ENCODE measurements around the gene TSPAN18.

The TSPAN18 gene

GRCh38 chr11:44901786-44902185 lies 175.0 kb downstream of the TSPAN18 start:
- H3K27me3 ChIP-seq (ENCODE audit: control insufficient read depth in 3 of 3, insufficient read depth in 3 of 3, low read depth in 1 of 3, low read length in 3 of 3): no peaks in the 10 kb centered on the region
- no CpG with 5 or more reads among the region's 5 CpGs for WGBS, 2 donors (ENCODE audit: extremely low coverage in 2 of 2, insufficient read length in 2 of 2, insufficient replicate concordance in 1 of 2)

GRCh38 chr11:44903035-44903434 lies 176.3 kb downstream of the TSPAN18 start:
- WGBS, 2 donors (ENCODE audit: extremely low coverage in 2 of 2, insufficient read length in 2 of 2, insufficient replicate concordance in 1 of 2): no CpG with 5 or more reads among the region's 7 CpGs
- Histone ChIP-seq H3K36me3 (replicated peaks in 1 of 2; ENCODE audit: control insufficient read depth in 2 of 2, insufficient read depth in 2 of 2, low read length in 2 of 2) (peaks cover 9 to 23% of the 10 kb centered on the region in 2 donors), H2BK5ac (ENCODE audit: low read length) (no peak overlapping the region), H4K8ac (ENCODE audit: low read depth, low read length) (no peak overlapping the region), H3K14ac (ENCODE audit: low read length) (no peak overlapping the region), H2BK120ac (ENCODE audit: low read depth, low read length) (no peak overlapping the region), H3K23ac (ENCODE audit: low read depth, low read length, poor library complexity) (no peak overlapping the region), H3K79me1 (ENCODE audit: low read depth, low read length) (no peaks in the 10 kb centered on the region), H3K4me3 (ENCODE audit: low read length in 2 of 2) (no peak overlapping the region), H3K9ac (ENCODE audit: low read depth, low read length, poor library complexity) (no peak overlapping the region), H3K9me3 (replicated peaks in 1 of 2; ENCODE audit: control insufficient read depth in 2 of 2, insufficient read depth in 1 of 2, low read depth in 1 of 2, low read length in 2 of 2) (peaks cover 3 to 5% of the 10 kb centered on the region in 2 donors), H3K18ac (ENCODE audit: low read length) (no peak overlapping the region), H3K4me2 (ENCODE audit: insufficient read depth, low read length, poor library complexity, severe bottlenecking) (no peak overlapping the region), H3K27ac (replicated peaks; ENCODE audit: low read length) (no peak overlapping the region), H3K27me3 (ENCODE audit: control insufficient read depth in 3 of 3, insufficient read depth in 3 of 3, low read depth in 1 of 3, low read length in 3 of 3) (no peaks in the 10 kb centered on the region), H3K4ac (ENCODE audit: low read length) (no peak overlapping the region), H2AK5ac (ENCODE audit: low read depth, low read length) (no peak overlapping the region), H2AFZ (ENCODE audit: low read length) (no peak overlapping the region), H3K4me1 (ENCODE audit: control insufficient read depth in 2 of 2, insufficient read depth in 1 of 2, low read depth in 1 of 2, low read length in 2 of 2) (peaks cover 0 to 2% of the 10 kb centered on the region in 2 donors), H4K91ac (ENCODE audit: low read depth, low read length, poor library complexity) (no peak overlapping the region), H2BK15ac (ENCODE audit: low read length) (no peak overlapping the region), H2BK12ac (ENCODE audit: low read length) (no peak overlapping the region)
- no peak for DNase-seq (ENCODE audit: low spot score)

More at GRCh38 chr11:44901786-44902185, 175.0 kb downstream of the TSPAN18 start:
- Histone ChIP-seq H3K23ac (ENCODE audit: low read depth, low read length, poor library complexity) (no peak overlapping the region), H3K9me3 (replicated peaks in 1 of 2; ENCODE audit: control insufficient read depth in 2 of 2, insufficient read depth in 1 of 2, low read depth in 1 of 2, low read length in 2 of 2) (peaks cover 7 to 8% of the 10 kb centered on the region in 2 donors), H3K4me2 (ENCODE audit: insufficient read depth, low read length, poor library complexity, severe bottlenecking) (no peak overlapping the region), H3K18ac (ENCODE audit: low read length) (no peak overlapping the region), H2BK120ac (ENCODE audit: low read depth, low read length) (no peak overlapping the region), H2AFZ (ENCODE audit: low read length) (no peak overlapping the region), H2BK12ac (ENCODE audit: low read length) (no peak overlapping the region), H3K4me3 (ENCODE audit: low read length in 2 of 2) (no peak overlapping the region), H4K8ac (ENCODE audit: low read depth, low read length) (no peak overlapping the region), H2BK15ac (ENCODE audit: low read length) (no peak overlapping the region), H3K79me1 (ENCODE audit: low read depth, low read length) (no peaks in the 10 kb centered on the region), H3K36me3 (replicated peaks in 1 of 2; ENCODE audit: control insufficient read depth in 2 of 2, insufficient read depth in 2 of 2, low read length in 2 of 2) (peaks cover 12 to 26% of the 10 kb centered on the region in 2 donors), H4K91ac (ENCODE audit: low read depth, low read length, poor library complexity) (no peak overlapping the region), H2BK5ac (ENCODE audit: low read length) (no peak overlapping the region), H2AK5ac (ENCODE audit: low read depth, low read length) (no peak overlapping the region), H3K14ac (ENCODE audit: low read length) (no peak overlapping the region), H3K27ac (replicated peaks; ENCODE audit: low read length) (no peak overlapping the region), H3K9ac (ENCODE audit: low read depth, low read length, poor library complexity) (no peak overlapping the region), H3K4ac (ENCODE audit: low read length) (no peak overlapping the region), H3K4me1 (ENCODE audit: control insufficient read depth in 2 of 2, insufficient read depth in 1 of 2, low read depth in 1 of 2, low read length in 2 of 2) (no peaks in the 10 kb centered on the region)
- no peak for DNase-seq (ENCODE audit: low spot score)

- Histone ChIP-seq H4K8ac (ENCODE audit: low read depth, low read length) (no peak overlapping the region), H3K9ac (ENCODE audit: low read depth, low read length, poor library complexity) (no peak overlapping the region), H2BK15ac (ENCODE audit: low read length) (no peak overlapping the region), H2AK5ac (ENCODE audit: low read depth, low read length) (no peak overlapping the region), H3K14ac (ENCODE audit: low read length) (no peak overlapping the region), H3K23ac (ENCODE audit: low read depth, low read length, poor library complexity) (no peak overlapping the region), H3K9me3 (replicated peaks in 1 of 2; ENCODE audit: control insufficient read depth in 2 of 2, insufficient read depth in 1 of 2, low read depth in 1 of 2, low read length in 2 of 2) (peaks cover 0 to 4% of the 10 kb centered on the region in 2 donors), H2AFZ (ENCODE audit: low read length) (no peak overlapping the region), H2BK120ac (ENCODE audit: low read depth, low read length) (no peak overlapping the region), H3K79me1 (ENCODE audit: low read depth, low read length) (no peaks in the 10 kb centered on the region), H4K91ac (ENCODE audit: low read depth, low read length, poor library complexity) (no peak overlapping the region), H2BK12ac (ENCODE audit: low read length) (no peak overlapping the region), H2BK5ac (ENCODE audit: low read length) (no peak overlapping the region), H3K4me3 (ENCODE audit: low read length in 2 of 2) (no peak overlapping the region), H3K4ac (ENCODE audit: low read length) (no peak overlapping the region), H3K27me3 (ENCODE audit: control insufficient read depth in 3 of 3, insufficient read depth in 3 of 3, low read depth in 1 of 3, low read length in 3 of 3) (no peaks in the 10 kb centered on the region), H3K18ac (ENCODE audit: low read length) (no peak overlapping the region), H3K36me3 (replicated peaks in 1 of 2; ENCODE audit: control insufficient read depth in 2 of 2, insufficient read depth in 2 of 2, low read length in 2 of 2) (peaks cover 6 to 20% of the 10 kb centered on the region in 2 donors), H3K4me2 (ENCODE audit: insufficient read depth, low read length, poor library complexity, severe bottlenecking) (no peak overlapping the region), H3K27ac (replicated peaks; ENCODE audit: low read length) (no peak overlapping the region), H3K4me1 (ENCODE audit: control insufficient read depth in 2 of 2, insufficient read depth in 1 of 2, low read depth in 1 of 2, low read length in 2 of 2) (peaks cover 0 to 2% of the 10 kb centered on the region in 2 donors)
- no CpG with 5 or more reads among the region's 3 CpGs for WGBS, 2 donors (ENCODE audit: extremely low coverage in 2 of 2, insufficient read length in 2 of 2, insufficient replicate concordance in 1 of 2)
- no peak for DNase-seq (ENCODE audit: low spot score)
These were observed 176.8 kb downstream of the TSPAN18 start for GRCh38 chr11:44903518-44903917.

- no CpG with 5 or more reads among the region's 12 CpGs for WGBS, 2 donors (ENCODE audit: extremely low coverage in 2 of 2, insufficient read length in 2 of 2, insufficient replicate concordance in 1 of 2)
- peak overlapping the region; percentile 3 for H3K14ac ChIP-seq (ENCODE audit: low read length)
- H2BK5ac ChIP-seq (ENCODE audit: low read length): no peak overlapping the region
- H3K4me1 ChIP-seq (ENCODE audit: control insufficient read depth in 2 of 2, insufficient read depth in 1 of 2, low read depth in 1 of 2, low read length in 2 of 2): peaks cover 0 to 2% of the 10 kb centered on the region in 2 donors
- H3K4ac ChIP-seq (ENCODE audit: low read length): no peak overlapping the region
- no peak overlapping the region for H3K4me3 ChIP-seq (ENCODE audit: low read length in 2 of 2)
- no peak overlapping the region for H3K4me2 ChIP-seq (ENCODE audit: insufficient read depth, low read length, poor library complexity, severe bottlenecking)
- H2AK5ac ChIP-seq (ENCODE audit: low read depth, low read length): no peak overlapping the region
- no peak overlapping the region for H2BK120ac ChIP-seq (ENCODE audit: low read depth, low read length)
- H3K79me1 ChIP-seq (ENCODE audit: low read depth, low read length): no peaks in the 10 kb centered on the region
- H3K23ac ChIP-seq (ENCODE audit: low read depth, low read length, poor library complexity): peak overlapping the region; percentile 10
- H2BK15ac ChIP-seq (ENCODE audit: low read length): no peak overlapping the region
- no peak overlapping the region for H2AFZ ChIP-seq (ENCODE audit: low read length)
- H4K91ac ChIP-seq (ENCODE audit: low read depth, low read length, poor library complexity): no peak overlapping the region
- H4K8ac ChIP-seq (ENCODE audit: low read depth, low read length): no peak overlapping the region
- no peak overlapping the region for H3K27ac ChIP-seq (replicated peaks; ENCODE audit: low read length)
- no peak overlapping the region for H3K9ac ChIP-seq (ENCODE audit: low read depth, low read length, poor library complexity)
- no peaks in the 10 kb centered on the region for H3K27me3 ChIP-seq (ENCODE audit: control insufficient read depth in 3 of 3, insufficient read depth in 3 of 3, low read depth in 1 of 3, low read length in 3 of 3)
- peaks cover 2 to 10% of the 10 kb centered on the region in 2 donors for H3K36me3 ChIP-seq (replicated peaks in 1 of 2; ENCODE audit: control insufficient read depth in 2 of 2, insufficient read depth in 2 of 2, low read length in 2 of 2)
- no peak for DNase-seq (ENCODE audit: low spot score)
- H3K9me3 ChIP-seq (replicated peaks in 1 of 2; ENCODE audit: control insufficient read depth in 2 of 2, insufficient read depth in 1 of 2, low read depth in 1 of 2, low read length in 2 of 2): no peaks in the 10 kb centered on the region
- peak overlapping the region; percentile 28 for H2BK12ac ChIP-seq (ENCODE audit: low read length)
- no peak overlapping the region for H3K18ac ChIP-seq (ENCODE audit: low read length)
These were observed 177.7 kb downstream of the TSPAN18 start for GRCh38 chr11:44904261-44905020.
